HepG2 (cell line): ENCODE data around the gene EVL. TPM values are rescaled to one million over a fixed set of nuclear protein-coding genes. Genes with fewer than 3 reads are reported as not detected.
A peak's percentile ranks its signal among the peaks of the same experiment; 100 is the strongest.
"Not testable (repeated sequence)": the region's sequence is repeated elsewhere in the genome, so short reads cannot be mapped to it uniquely, and the experiment has no call there.

Experiments
- ATAC-seq: fragments of 200-7000 bp; cut with Tn5 transposase; 3 replicates; pipeline ENCODE4 v1.9.1; 2020; ENCODE audit warnings: mild to moderate bottlenecking, moderate library complexity
- BruUV-seq: library from RNA; stranded (reverse); fragments of 400-500 nt; replicated peaks from 2 replicates; lab custom pipeline; 2021; lab: Mats Ljungman, UMichigan
- CTCF ChIA-PET: fragments of 300-600 bp; formaldehyde crosslinking; extraction: SDS; loops from one replicate; lab custom pipeline; 2021; ENCODE audit warnings: low total read pairs, inconsistent platforms, low intra/inter-chr PET ratio; lab: Yijun Ruan, JAX
- POLR2A ChIA-PET: fragments of 350-600 bp; sonication (Branson Sonifier 250); formaldehyde crosslinking; loops from one replicate; lab custom pipeline; 2020; ENCODE audit warnings: antibody characterized with exemption, inconsistent platforms; lab: Yijun Ruan, JAX
- DNase-seq: peaks from one replicate; pipeline ENCODE4 v3.0.0-alpha.2; 2015; ENCODE audit warnings: low spot score
- FAIRE-seq: peaks from 3 replicates; lab custom pipeline; 2011; peaks lifted over from hg19 to GRCh38; lab: Jason Lieb, UNC
- H2AFZ ChIP-seq: one replicate; pipeline ENCODE4 v1.6.1; 2011; ENCODE audit warnings: low read length, inconsistent platforms
- H3K27ac ChIP-seq: fragments of 300-600 bp; 3 replicates; pipeline ENCODE4 v1.8.0; 2011; ENCODE audit warnings: mixed run types, mild to moderate bottlenecking, mixed read lengths, low read length, inconsistent platforms; ENCODE audit not compliant: insufficient read depth; ENCODE audit errors: extremely low read length
- H3K27me3 ChIP-seq, 2 experiments: fragments of 200-600 bp in 1 of 2; 2 replicates in 1 of 2; 3 replicates in 1 of 2; pipeline versions ENCODE4 v1.6.0 to v1.8.0; 2011; ENCODE audit warnings: low read length in 2 of 2, mild to moderate bottlenecking in 2 of 2, moderate library complexity in 2 of 2, inconsistent platforms in 1 of 2; ENCODE audit not compliant: insufficient read depth in 2 of 2, control insufficient read depth in 1 of 2
- H3K36me3 ChIP-seq, 2 experiments: fragments of 200-600 bp in 1 of 2; replicated peaks in 1 of 2; 2 replicates in 1 of 2; 3 replicates in 1 of 2; pipeline versions ENCODE4 v1.5.1 to v1.8.0; 2011; ENCODE audit warnings: low read length in 2 of 2, inconsistent platforms in 1 of 2; ENCODE audit not compliant: insufficient read depth in 2 of 2, control insufficient read depth in 1 of 2
- H3K4me1 ChIP-seq: 2 replicates; pipeline ENCODE4 v1.5.1; 2012; ENCODE audit warnings: low read length, inconsistent platforms; ENCODE audit not compliant: insufficient read depth
- H3K4me2 ChIP-seq: 2 replicates; pipeline ENCODE4 v1.6.0; 2011; ENCODE audit warnings: low read depth, low read length, inconsistent platforms
- H3K4me3 ChIP-seq, 3 experiments: fragments of 200-600 bp in 1 of 3; sonication (generic), shearing (Covaris generic) in 1 of 3; replicated peaks in 1 of 3; 2 replicates each; pipeline ENCODE4 v1.5.1; 2011 to 2016; ENCODE audit warnings: low read length in 3 of 3, inconsistent platforms in 2 of 3, low read depth in 2 of 3, mild to moderate bottlenecking in 2 of 3, control low read depth in 1 of 3, mixed read lengths in 1 of 3; ENCODE audit not compliant: insufficient read depth in 1 of 3
- H3K79me2 ChIP-seq: one replicate; pipeline ENCODE4 v1.6.1; 2011; ENCODE audit warnings: low read length, inconsistent platforms; ENCODE audit not compliant: insufficient read depth
- H3K9ac ChIP-seq: 2 replicates; pipeline ENCODE4 v1.6.0; 2011; ENCODE audit warnings: mild to moderate bottlenecking, low read depth, low read length, inconsistent platforms; ENCODE audit not compliant: insufficient read depth
- H3K9me3 ChIP-seq: 2 replicates; pipeline ENCODE4 v1.5.1; 2012; ENCODE audit warnings: mild to moderate bottlenecking, low read length
- H4K20me1 ChIP-seq: 2 replicates; pipeline ENCODE4 v1.6.0; 2011; ENCODE audit warnings: inconsistent platforms, mild to moderate bottlenecking, low read length, moderate library complexity; ENCODE audit not compliant: insufficient read depth
- AKNA ChIP-seq: sonication (generic); formaldehyde crosslinking; IDR thresholded peaks from 2 replicates; pipeline ENCODE4 v1.4.0; 2020; ENCODE audit warnings: missing genetic modification reagents, borderline replicate concordance
- IKZF1 ChIP-seq: fragments of 450-650 bp; IDR thresholded peaks from 2 replicates; pipeline ENCODE4 v1.7.1; 2016
- IRX3 ChIP-seq: sonication (generic); formaldehyde crosslinking; IDR thresholded peaks from 2 replicates; pipeline ENCODE4 v1.8.1; 2023; ENCODE audit warnings: mild to moderate bottlenecking, low read depth, missing genetic modification reagents, borderline replicate concordance
- PLRG1 ChIP-seq: fragments of 450-650 bp; conservative IDR thresholded peaks from 2 replicates; pipeline ENCODE4 v1.6.1; 2016
- ZBTB14 ChIP-seq: sonication (generic); formaldehyde crosslinking; IDR thresholded peaks from 2 replicates; pipeline ENCODE4 v1.4.0; 2020; ENCODE audit warnings: missing genetic modification reagents
- ZBTB37 ChIP-seq: sonication (generic); formaldehyde crosslinking; IDR thresholded peaks from 2 replicates; pipeline ENCODE4 v1.4.0; 2020; ENCODE audit warnings: mild to moderate bottlenecking, missing genetic modification reagents
- ZFAT ChIP-seq: sonication (generic); formaldehyde crosslinking; conservative IDR thresholded peaks from 2 replicates; pipeline ENCODE4 v1.8.1; 2023; ENCODE audit warnings: missing genetic modification reagents, inconsistent platforms
- ZNF207 ChIP-seq: fragments of 450-650 bp; IDR thresholded peaks from 2 replicates; pipeline ENCODE4 v1.6.1; 2016; ENCODE audit warnings: antibody characterized with exemption, borderline replicate concordance
- ZNF564 ChIP-seq: sonication (generic); formaldehyde crosslinking; IDR thresholded peaks from 2 replicates; pipeline ENCODE4 v1.8.1; 2023; ENCODE audit warnings: mild to moderate bottlenecking, missing genetic modification reagents
- ZNF629 ChIP-seq: sonication (generic); formaldehyde crosslinking; conservative IDR thresholded peaks from 2 replicates; pipeline ENCODE4 v1.5.0; 2020; ENCODE audit warnings: missing genetic modification reagents
- WGBS: methylation state at CpG from one replicate; pipeline ENCODE4 v1.1.6; 2017; ENCODE audit warnings: low lambda C conversion rate; 5-methylcytosine and 5-hydroxymethylcytosine counted together
- in situ Hi-C: cut with HindIII; loops from 2 replicates; pipeline ENCODE4 v1.10.0; 2017; ENCODE audit warnings: low pct_unique_long_range_greater_than_20kb; ENCODE audit not compliant: extremely low pct_ligation_motif_present
- intact Hi-C: fragments of 100-400 bp; cut with micrococcal nuclease; formaldehyde crosslinking; loops from one replicate; pipeline ENCODE4 v1.10.0; 2022; ENCODE audit not compliant: unreplicated experiment
- polyA plus RNA-seq, 8 experiments: library from polyadenylated mRNA; depleted of rRNA in 3 of 8; stranded (reverse) in 7 of 8; unstranded in 1 of 8; fragments of >200 nt; fragmentation: Illumina TruSeq in 4 of 8; extraction: Trizol in 4 of 8; gene quantifications; 2 replicates each; pipeline versions ENCODE4 v1.2.1 to v1.2.3, GENCODE V29; 2011 to 2016; ENCODE audit warnings: low read depth in 4 of 8, missing spikeins in 1 of 8, mixed read lengths in 1 of 8; ENCODE audit not compliant: insufficient read depth in 1 of 8
- total RNA-seq, 5 experiments: library from RNA; depleted of rRNA; stranded (reverse); fragments of >200 nt; fragmentation: Illumina TruSeq; extraction: Trizol; gene quantifications; 2 replicates each; pipeline ENCODE4 v1.2.3, GENCODE V29; 2016; ENCODE audit warnings: low read depth in 1 of 5

Gene EVL
- total and polyA plus RNA-seq, 2 of the 13 experiments (the other 11 are each of a cell fraction or from before 2014, with no cell fraction given), result 15.1 to 31.2 TPM

GRCh38 chr14:100030006-100030405, 35.2 kb upstream of the EVL start:
- POLR2A ChIA-PET, H3K36me3 ChIP-seq, H3K27ac ChIP-seq, DNase-seq, H3K79me2 ChIP-seq, in situ Hi-C loops, H3K9me3 ChIP-seq, H3K4me3 ChIP-seq, H3K9ac ChIP-seq, H3K4me2 ChIP-seq, H4K20me1 ChIP-seq, BruUV-seq, H3K27me3 ChIP-seq, H2AFZ ChIP-seq, FAIRE-seq, ATAC-seq, CTCF ChIA-PET: not testable (repeated sequence)
- intact Hi-C loops, result loop anchor here (5.0 kb wide), 1 partner anchor 447 kb away; no protein-coding TSS in a partner anchor
- H3K4me1 ChIP-seq, result peaks cover 16% of the 10 kb centered on the region
- peak; percentile 36; the same call in 1 of the 2 replicates for TF ChIP-seq ZNF629
- 98% methylated on average over 13 of the region's 13 CpGs for WGBS

DNA sequence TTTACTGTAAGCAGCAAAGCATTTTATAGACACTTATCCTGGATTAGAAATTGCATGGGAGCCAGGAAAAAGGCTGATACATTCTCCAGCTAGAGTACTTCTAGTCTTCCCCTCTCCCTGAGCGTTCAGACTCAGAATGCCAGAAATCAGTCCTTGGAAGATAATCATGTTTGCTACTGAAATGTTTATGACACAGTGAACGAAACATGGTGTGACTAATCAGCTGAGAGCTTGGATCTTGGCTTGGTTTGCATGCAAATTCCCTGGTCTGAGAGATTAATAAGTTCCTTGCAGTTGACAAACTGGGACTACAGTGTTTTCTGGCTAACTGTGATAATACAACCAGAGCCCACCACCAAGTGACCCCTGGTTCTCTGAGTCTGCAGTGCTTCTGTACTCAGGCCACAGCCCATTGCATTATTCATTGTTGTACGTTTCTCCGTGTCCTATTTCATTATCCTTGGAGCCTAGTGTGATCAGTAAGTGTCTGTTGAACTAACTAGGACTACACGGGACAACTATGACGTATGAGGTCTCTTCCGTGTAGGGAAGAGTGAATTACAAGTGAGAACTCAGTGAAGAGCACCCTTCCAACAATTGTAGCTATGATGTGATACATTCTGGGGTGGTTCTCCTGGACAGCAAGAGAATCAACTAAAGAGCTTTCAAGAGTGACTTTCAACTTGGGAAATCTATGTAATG, 34.6 kb upstream of the EVL start:
- Histone ChIP-seq H4K20me1 (no peaks in the 10 kb centered on the region), H3K36me3 (no peaks in the 10 kb centered on the region), H3K9ac (no peak overlapping the region), H3K27ac (no peak overlapping the region), H3K27me3 (no peaks in the 10 kb centered on the region), H3K79me2 (peaks cover 4% of the 10 kb centered on the region), H3K4me3 (no peak overlapping the region), H3K4me1 (peaks cover 10% of the 10 kb centered on the region; the same call in 1 of the 2 replicates), H3K4me2 (no peak overlapping the region), H2AFZ (no peak overlapping the region), H3K9me3 (no peaks in the 10 kb centered on the region)
- FAIRE-seq, result no peak
- no peak for ATAC-seq
- CTCF ChIA-PET, result no interaction called here
- no TSS peak for BruUV-seq
- POLR2A ChIA-PET, result no interaction called here
- in situ Hi-C loops (no loop called here), intact Hi-C loops (loop anchor here (5.0 kb wide), 1 partner anchor 447 kb away; no protein-coding TSS in a partner anchor)
- no peak for DNase-seq
- over 99% methylated on average over 7 of the region's 7 CpGs for WGBS
- TF ChIP-seq IRX3 (CRISPR knock-in tag) (no peak), ZBTB37 (no peak), IKZF1 (no peak), ZNF564 (CRISPR knock-in tag) (no peak), AKNA (no peak), ZNF207 (no peak), ZBTB14 (CRISPR knock-in tag) (no peak), ZFAT (no peak), PLRG1 (no peak)
